ENCODE results near the gene INSC.

DNA sequence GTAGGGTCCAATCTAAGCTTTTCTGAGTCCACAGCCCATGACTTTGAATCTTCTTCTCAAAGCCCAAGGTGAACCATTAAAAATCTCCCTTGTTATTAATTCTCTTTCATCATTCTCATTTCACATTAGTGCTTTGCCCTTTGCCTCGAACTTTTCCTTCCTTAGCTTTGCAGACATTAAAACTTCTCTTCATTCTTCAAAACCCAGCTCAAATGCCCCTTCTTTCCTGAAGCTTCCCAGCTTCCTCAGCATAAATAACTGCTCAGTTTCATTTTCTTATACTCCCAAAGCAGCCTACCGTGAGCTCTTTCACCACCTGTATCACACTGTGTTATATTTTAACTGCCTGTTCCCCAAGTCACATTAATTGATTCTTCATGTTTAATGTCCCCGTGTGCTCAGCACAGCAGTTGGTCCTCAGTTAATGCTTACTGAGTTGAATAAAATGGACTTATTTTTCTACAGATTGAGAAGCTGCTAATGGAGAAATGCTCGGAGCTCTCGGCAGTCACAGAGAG is 62.0 kb downstream of the INSC start:
- TF ChIP-seq POLR2A (IDR thresholded peaks at IDR 0.05; ENCODE audit: insufficient read depth in 1 of 2, low read depth in 2 of 2, low read length in 2 of 2) (no peak), ZZZ3 (CRISPR knock-in tag; IDR thresholded peaks at IDR 0.05; ENCODE audit: borderline replicate concordance) (no peak), EP300 (IDR thresholded peaks at IDR 0.05; ENCODE audit: low read depth in 2 of 2, low read length in 2 of 2) (no peak), EP300 (CRISPR knock-in tag; IDR thresholded peaks at IDR 0.05; ENCODE audit: borderline replicate concordance) (no peak), ZSCAN29 (CRISPR knock-in tag; conservative IDR thresholded peaks at IDR 0.05) (no peak), NAIF1 (CRISPR knock-in tag; IDR thresholded peaks at IDR 0.05; ENCODE audit: borderline replicate concordance) (no peak), TCF7L2 (IDR thresholded peaks at IDR 0.05; ENCODE audit: low read depth, low read length) (no peak), ZNF644 (CRISPR knock-in tag; IDR thresholded peaks at IDR 0.05; ENCODE audit: low read depth) (no peak)
- TF ChIP-seq, protein P1, sequence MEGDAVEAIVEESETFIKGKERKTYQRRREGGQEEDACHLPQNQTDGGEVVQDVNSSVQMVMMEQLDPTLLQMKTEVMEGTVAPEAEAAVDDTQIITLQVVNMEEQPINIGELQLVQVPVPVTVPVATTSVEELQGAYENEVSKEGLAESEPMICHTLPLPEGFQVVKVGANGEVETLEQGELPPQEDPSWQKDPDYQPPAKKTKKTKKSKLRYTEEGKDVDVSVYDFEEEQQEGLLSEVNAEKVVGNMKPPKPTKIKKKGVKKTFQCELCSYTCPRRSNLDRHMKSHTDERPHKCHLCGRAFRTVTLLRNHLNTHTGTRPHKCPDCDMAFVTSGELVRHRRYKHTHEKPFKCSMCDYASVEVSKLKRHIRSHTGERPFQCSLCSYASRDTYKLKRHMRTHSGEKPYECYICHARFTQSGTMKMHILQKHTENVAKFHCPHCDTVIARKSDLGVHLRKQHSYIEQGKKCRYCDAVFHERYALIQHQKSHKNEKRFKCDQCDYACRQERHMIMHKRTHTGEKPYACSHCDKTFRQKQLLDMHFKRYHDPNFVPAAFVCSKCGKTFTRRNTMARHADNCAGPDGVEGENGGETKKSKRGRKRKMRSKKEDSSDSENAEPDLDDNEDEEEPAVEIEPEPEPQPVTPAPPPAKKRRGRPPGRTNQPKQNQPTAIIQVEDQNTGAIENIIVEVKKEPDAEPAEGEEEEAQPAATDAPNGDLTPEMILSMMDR (CRISPR knock-in tag; IDR thresholded peaks at IDR 0.05): no peak
- TF ChIP-seq, protein P2, sequence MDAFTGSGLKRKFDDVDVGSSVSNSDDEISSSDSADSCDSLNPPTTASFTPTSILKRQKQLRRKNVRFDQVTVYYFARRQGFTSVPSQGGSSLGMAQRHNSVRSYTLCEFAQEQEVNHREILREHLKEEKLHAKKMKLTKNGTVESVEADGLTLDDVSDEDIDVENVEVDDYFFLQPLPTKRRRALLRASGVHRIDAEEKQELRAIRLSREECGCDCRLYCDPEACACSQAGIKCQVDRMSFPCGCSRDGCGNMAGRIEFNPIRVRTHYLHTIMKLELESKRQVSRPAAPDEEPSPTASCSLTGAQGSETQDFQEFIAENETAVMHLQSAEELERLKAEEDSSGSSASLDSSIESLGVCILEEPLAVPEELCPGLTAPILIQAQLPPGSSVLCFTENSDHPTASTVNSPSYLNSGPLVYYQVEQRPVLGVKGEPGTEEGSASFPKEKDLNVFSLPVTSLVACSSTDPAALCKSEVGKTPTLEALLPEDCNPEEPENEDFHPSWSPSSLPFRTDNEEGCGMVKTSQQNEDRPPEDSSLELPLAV (CRISPR knock-in tag; conservative IDR thresholded peaks at IDR 0.05; ENCODE audit: low read depth): no peak

Measured in HepG2 (cell line).